Midbrain (tissue), 1 donor: ENCODE measurements around the gene CFAP141.
"Not testable (repeated sequence)": the region's sequence is repeated elsewhere in the genome, so short reads cannot be mapped to it uniquely, and the experiment has no call there.

Experiments
- DNase-seq: peaks from one replicate; lab custom pipeline; 2025; lab: John Stamatoyannopoulos, UW

CFAP141 gene

DNA sequence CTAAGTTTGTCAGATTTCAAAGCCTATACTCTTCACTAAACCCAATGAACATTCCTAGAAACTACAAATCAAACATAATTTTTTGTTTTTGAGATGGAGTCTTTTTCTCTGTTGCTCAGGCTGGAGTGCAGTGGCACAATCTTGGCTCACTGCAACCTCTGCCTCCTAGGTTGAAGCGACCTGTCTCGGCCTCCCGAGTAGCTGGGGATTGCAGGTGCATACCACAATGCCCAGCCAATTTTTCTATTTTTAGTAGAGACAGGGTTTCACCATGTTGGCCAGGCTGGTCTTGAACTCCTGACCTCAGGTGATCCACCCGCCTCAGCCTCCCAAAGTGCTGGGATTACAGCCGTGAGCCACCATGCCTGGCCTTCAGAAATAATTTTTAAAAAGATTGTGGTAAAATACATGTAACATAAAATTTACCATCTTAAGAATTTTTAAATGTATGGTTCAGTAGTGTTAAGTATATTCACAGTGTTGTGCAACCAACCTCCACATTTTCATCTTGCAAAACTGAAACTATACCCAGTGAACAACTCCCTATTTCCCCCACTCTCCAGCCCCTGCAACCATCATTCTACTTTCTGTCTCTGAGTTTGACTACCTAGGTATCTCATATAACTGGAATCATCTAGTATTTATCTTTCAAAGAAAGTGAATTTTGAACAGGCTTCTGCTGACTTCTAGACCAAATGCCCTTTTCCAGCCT is 2.7 kb upstream of the CFAP141 start:
- DNase-seq: no peak

DNA sequence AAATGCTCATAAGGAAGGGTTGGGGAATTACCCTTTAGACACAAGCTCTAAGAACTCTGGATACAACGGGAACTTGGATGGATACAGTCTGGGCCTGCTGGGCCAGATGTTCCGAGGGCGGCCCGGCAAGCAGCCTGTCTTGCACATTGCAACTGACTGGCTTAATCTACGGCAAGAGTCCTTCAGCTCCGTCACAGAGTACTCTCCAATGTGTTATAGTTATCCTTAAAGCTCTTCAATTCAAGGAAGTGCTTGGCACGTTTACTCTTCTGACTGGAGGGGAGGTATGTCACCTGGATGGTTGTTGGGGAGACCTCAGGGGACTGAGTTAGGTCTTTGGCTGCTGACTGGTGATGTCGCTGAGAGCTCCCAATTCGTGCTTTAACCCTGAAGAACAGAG is 1.1 kb upstream of the CFAP141 start:
- DNase-seq: no peak

DNA sequence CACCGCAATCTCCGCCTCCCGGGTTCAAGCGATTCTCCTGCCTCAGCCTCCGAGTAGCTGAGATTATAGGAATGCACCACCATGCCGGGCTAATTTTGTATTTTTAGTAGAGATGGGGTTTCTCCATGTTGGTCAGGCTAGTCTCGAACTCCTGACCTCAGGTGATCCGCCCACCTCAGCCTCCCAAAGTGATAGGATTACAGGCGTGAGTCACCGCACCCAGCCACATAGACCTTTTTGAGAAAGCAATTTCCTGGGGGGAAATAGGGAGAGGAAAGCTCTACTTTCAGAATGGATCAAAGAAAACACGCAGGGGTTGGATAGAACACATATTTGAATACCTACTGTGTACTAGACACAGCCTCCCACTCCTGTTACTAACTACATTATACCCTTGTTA is 355 bp downstream of the CFAP141 start:
- DNase-seq: not testable (repeated sequence)

DNA sequence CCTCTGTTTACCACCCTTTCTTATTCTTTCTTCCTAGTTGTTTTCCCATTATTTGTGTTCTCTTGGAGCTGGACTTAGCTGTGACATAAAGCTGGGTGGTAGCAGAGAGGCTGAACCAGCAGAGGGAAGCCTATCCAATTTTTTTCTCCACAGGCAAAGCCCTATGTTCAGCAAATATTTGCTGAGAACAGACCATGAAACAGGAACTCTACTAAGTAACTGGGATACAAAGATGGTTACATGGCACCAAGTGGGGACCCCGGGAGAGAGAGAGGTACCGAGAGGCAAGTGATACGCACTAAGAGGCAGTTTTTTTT is 6.6 kb downstream of the CFAP141 start:
- no peak for DNase-seq

DNA sequence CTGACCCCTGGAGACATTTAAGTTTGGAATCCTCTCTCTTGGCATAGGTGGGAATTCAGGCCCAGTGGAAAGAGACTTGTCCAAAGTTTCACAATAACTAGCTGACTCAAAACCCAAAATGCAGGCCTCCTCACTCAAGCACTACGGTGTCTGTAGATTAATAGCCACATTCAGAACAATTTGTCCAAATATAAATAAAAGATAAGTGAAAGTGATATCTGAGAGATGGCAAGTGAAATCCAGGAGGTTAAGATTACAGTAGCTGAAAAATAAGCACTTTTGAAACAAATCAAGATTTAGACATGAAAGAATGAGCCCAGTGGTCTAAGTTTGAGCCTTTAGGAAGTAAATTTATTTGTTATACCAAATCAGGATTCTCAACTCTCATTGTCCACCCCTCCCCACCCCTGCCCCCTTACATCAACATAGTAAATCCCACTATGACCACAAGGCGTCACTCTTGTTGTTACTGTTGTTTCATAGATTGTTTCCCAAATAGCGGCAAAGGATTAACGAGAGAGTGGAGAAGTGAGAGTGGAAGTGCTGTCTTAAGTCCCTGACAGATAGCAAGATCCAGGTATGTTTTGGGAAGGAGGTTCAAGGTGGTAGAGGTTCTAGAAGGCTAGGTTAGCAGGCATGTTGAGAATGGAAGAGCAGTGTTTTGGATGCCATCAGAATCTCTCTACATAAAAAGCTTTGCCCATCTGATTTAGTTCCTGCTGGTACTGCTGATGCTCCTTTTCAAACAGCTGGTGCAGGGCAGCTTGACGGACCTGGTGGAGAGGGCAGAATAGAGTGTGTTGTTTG is 7.2 kb downstream of the CFAP141 start:
- peak; percentile 26 for DNase-seq

DNA sequence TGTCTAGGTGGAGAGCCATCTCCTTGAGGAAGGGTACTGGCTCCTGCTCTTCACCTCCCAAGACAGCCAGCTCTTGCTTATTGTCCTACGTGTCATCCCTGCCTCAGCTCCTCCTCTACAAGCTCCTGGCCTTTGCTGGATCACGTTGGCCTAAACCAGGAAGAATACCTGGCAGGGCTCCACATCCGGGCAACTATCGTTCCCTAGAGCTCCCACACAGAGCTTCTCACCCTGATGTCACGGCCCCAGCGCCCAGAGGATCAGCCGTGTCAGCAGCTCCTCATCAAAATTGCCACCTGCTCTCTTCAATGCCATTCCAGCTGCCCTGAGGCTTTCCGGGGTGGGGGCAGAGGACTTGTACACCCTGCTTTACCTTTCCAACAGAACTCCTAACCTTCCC is 12.3 kb downstream of the CFAP141 start:
- DNase-seq: no peak

DNA sequence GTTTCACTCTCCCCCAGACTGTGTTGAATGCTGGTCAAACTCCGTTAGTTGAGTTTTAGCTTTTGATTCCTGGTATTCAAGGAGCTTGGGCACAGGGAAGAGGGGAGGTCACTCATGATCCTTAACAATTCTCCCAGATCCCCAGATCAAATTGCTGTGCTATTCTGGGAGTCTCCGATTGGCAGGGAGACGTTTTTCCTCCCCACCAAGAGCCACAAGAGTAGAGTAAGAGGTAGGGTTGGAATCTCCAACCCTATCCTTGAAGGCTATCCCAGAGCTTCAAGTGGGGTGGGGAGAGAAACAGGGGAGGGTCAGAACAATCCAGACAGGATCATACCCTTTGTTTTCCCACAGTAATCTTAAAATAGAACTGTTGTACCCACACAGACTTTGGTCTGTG is 13.7 kb downstream of the CFAP141 start:
- DNase-seq: no peak

DNA sequence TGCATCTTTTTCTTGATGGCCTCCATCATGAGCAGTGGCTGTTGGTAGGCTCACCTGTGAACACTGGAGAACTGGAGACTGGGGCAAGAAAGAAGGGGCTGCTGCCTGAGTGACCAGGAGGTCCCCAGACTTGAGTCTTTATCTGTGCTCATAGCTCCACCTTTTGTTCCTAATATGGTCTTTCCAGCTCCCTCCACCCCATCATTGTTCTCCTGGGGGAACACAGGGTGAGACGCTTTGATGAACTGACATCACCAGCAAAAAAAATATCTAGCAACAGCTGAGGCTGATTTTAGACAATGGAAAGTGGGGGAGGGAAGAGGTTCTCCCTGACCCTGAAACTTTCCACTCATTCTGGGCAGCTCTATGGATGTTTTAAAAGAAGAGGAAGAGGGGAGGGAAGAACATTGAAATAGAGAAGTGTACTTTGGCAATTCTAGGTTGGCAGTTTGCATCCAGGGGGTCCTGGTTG is 14.1 kb downstream of the CFAP141 start, which contains the start of gene TPM3:
TPM3 (minus strand) TSS at position 111 of the 472 bp plus-strand sequence; CDS start at position 29, 82 bp downstream.
- DNase-seq: no peak

DNA sequence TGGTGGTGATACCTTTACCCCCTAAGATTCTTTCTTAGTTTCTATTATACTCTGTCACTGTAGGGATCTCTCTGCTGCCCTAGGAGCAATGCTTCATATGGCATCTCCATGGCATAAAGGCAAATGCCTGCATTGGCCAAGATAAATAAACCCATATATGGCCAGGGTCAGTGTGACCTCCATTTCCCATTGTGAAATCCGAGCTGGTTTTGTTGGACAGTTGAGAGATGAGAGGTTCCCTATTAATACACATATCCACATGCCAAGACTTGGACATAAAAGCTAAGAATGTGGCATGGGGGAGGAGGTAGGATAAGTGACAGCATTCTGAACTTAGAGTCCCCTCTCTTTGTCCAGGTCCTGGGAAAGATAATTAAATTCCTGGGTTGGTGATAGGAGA is 15.6 kb downstream of the CFAP141 start:
- DNase-seq: no peak

DNA sequence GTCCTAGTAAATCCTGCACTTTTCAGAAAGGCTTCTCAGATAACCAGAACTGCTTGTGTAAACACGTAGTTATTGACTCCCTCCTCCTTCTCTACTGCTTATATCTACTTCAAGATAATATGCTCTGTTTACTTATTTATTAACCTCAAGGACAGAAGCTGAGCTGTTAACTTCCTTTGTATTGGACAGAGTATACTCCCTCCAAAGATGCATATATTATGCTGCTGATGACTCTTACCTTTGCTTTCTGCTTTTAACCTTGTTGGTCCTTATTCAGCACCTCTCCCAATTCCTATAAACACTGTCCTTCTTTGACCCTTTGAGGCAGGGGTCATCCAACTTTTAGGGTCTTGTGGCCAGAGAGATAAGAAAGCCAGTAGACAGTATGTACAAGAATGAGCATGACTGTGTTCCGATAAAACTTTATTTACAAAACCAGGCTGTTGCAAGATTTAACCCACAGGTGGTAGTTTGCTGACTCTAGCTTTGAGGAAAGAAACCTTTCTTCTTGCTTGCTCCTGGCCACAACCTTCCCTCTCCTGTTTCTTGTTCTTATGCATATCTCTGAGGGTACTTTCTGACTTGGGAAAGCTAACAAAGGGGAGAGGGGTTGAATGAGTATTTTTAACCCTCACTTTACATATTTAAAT is 19.2 kb downstream of the CFAP141 start:
- DNase-seq: no peak

DNA sequence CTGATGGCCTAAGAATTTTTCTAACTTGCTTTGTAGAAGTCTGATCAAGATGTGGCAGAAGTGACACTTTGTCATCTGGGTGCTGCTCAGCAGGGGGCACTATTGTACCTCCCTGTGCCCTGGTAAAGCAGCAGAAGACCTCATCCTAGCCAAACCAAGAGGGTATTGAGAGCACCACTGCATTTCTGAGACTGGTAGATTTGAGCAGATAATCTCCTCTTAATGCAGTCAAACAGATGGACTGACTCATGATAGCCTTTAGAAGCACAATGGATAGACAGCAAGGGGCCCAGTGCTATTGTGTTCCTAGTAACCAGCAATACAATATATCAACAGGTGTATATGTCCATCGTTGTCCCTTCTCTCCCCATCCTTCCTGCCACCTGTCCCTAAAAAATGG is 20.0 kb downstream of the CFAP141 start:
- DNase-seq: no peak

DNA sequence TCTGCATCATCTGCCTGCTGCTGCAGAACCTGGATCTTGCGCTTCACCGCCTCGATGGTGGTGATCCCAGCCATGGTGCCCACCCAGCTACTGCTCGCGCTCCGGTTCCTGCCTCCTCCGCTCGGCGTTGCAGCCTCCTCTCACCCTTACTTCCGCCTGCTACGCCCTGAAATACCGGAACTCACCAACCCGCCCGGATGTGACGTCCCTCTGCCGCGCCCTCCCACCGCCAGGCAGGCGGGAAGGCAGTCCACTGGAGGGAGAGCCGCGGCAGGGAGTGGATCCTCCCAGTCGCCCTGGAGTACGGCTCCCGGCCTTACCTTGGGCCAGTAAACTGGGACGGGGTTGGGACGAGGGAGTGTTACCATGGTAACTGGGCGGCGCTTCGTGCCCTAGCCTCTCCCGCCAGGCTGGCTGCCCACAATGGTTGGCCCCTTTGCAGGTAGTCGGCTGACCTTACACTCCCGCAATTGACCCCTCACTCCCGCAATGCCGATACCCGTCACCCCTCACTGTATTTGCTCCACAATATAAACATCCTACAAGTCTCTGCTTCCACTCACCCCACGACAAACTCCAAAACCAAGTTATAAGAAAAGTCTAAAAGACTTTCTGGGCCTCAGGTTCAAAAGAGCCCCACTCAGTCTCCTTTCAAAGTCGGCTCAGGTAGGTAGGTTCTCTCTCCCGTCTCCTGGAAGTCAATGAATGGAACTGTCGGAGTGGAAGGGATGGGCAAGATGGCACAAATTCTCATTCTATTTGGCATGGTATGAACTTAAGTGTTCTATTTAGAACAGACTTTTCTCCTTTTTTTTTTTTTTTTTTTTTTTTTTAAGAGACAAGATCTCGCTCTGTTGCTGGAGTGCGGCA is 22.9 kb downstream of the CFAP141 start:
- DNase-seq: peak; percentile 96

DNA sequence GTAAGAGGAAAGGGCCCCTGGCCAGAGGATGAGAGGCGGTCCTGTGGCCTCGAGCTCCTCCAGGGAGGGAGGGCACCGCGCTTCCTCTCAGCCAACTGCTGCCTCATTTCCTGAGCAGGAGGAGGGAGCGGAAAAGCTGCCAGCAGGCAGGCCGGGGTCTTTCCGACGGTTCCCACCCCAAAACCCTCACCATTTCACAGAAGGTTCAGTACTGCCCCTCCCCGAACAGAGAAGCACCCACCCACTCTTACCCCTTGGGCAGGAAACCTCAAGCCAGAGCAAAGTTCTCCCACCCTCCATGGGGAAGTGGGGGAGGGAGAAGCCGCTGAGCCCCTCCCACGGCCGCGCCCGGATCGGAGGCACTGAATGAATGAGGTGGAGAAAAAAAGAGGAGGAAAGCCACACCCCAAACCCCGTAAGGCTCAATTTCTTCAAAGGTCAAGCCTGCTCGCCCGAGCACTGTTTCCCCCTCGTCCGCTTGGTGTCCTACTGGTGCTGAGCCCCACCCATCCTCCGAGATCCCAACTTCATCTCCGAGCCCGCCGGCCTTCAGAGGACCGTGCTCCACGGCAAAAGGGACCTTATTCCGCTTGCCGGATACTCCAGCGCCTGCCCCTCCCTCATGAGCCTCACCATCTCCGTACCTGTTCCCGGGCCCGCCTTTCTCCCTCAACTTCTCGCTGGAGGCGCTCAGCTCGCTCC is 23.6 kb downstream of the CFAP141 start:
- peak; percentile 35 for DNase-seq

DNA sequence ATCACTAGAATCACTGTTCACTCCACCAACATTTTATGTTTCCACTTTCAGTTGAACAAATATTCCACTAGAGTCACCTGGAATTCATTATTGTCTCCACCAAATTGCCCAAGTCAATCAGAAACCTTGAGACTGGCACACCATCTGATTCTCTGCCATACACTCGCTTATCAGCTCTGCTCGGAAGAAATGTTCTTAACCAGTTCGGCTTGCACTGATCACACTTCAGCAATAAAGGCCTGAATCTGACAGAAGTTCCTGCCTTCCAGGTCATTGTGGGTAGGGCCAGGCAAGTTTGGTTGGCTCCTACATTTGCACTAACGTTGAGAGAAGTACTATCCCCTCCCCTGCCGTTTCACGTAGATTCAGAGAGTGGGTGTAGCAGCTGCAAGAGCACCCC is 24.2 kb downstream of the CFAP141 start:
- no peak for DNase-seq

DNA sequence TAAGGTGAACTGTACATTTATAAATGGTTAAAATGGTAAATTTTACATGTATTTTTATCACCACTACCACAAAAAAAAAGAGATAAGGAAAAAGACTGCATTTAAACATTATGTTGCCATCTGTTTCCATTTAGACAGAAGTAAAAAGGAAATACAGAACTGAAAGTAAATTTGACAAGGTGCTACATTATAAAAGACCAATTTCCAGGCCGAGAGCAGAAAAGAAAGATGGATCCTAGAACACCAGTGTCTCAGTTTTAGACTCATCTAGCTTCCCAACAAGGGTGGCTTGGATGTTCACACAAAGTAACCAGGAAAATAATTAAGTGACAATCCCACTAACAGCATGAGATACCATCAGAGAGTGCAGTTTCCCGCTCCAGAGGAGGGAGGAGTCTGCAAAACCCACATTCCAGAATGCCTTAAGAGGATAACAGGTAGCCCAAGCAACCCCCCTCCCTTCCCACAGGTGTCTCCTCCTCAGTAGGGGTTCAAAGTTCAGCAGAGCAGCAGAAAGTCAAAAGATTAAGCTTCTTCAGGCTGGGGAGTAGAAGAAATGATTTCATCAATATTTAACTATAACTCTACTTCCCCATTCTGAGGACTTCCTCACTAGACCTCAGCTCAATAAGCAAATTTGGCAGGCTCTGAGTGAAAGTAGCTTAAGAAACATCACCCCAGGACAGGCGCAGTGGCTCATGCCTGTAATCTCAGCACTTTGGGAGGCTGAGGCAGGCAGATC is 26.0 kb downstream of the CFAP141 start:
- DNase-seq: no peak

DNA sequence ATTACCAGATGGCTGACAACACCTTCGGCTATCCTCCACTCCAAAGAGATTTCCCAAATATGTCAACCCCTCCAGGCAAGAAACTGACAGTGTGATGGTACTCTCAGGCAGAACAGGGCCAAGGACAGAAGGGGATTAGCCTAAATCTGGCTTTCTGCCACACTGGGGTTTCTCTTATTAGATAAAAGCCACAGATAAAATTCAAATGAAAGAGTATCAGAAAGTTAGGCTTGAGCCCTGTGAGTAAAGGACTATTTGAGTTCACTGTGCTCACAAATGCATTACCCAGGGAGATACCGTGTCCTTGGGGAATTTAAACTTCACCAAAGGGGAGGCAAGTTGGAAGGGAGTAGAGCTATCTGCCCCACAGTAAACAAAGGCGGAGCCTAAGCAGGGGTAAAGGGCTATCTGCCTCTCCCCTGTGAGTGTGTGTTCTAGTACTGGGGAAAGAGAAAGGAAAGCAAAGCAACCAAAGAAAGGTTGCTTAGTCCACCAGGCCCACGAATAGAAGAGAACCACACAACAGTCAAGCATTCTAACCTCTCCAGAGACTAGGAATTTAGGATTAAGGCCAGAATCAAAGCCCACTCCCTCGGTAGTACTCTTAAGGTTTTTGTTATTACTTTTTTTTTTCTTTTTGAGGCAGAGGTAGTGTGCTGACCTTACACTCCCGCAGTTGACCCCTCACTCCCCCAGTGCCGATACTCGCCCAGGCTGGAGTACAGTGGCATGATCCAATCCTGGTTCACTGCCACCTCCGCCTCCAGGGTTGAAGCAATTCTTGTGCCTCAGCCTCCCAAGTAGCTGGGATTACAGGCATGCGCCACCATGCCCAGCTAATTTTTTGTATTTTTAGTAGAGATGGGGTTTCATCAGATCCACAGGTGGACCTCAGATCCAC is 27.0 kb downstream of the CFAP141 start:
- no peak for DNase-seq

DNA sequence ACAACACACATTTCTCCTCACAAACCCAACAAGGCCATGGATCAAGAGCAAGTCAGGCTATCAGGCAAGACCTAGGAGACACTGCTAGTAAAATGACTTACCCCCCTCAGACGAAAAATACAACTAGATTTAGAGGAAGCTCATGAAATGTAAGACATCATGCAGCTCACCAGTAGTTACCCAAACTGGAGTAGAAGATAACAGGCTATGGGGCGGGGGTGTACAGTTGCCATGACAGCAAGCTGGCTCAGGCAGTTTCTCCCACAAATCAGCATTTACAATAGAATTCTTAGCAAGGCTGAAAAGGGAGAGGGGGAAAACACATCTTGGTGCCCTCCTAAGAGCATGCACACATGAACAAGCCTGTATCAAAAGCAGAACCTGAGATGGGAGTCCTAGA is 28.1 kb downstream of the CFAP141 start:
- no peak for DNase-seq

DNA sequence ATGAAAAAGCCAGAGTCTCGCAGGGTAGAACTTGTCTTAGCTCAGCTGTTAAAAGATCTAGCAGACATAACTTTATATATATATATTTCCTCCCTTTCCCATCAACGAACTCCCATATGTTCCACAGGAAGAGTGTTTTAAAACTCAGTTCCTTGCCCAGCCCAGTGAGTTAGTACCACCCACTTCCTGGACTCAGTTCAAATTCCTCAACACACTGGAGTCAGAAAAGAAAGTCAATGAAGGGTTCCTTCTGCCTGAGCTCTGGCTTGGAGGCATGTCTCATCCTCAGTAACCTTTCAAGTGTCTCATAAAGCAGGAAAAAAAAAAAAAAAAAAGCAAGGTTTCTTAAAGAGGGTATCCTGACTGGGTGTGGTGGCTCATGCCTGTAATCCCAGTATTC is 29.8 kb downstream of the CFAP141 start:
- DNase-seq: no peak

DNA sequence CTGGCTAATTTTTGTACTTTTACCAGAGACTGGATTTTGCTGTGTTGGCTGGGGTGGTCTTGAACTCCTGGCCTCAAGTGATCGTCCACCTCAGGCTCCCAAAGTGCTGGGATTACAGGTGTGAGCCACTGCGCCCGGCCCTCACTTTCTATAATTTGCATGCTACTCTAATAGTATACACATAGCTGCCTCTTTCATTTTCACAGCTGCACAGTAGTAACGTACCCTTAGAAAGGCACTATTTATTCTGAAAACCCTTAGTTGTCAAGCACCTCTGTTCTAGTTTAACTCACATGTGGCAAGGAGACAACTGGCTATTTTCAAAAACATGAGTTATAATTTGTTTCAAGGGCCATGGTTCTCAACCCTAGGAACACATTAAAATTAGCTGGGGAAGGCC is 31.5 kb downstream of the CFAP141 start:
- no peak for DNase-seq

DNA sequence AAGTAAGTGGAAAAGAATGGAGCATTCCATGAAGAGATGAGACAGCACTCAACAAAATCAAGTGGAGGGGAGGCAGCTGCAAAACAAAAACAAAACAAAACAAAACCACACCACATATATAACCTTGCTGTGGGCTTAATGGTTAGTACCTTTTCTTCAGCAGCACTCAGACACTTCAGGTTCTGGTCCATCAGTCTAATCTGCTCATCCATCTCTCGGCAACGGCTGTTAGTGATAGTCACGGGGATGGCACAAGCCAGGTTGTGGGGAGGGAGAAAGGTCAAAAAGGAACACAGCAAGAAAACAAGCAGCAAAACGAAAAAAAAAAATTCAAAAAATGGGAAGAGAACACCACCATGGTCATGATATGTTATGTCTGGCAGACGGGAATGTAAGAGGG is 34.3 kb downstream of the CFAP141 start:
- DNase-seq: no peak
